ENCODE data around the gene VPS37C. TPM values are rescaled to one million over a fixed set of nuclear protein-coding genes. Genes with fewer than 3 reads are reported as not detected.

The VPS37C gene
- total RNA-seq, 1 experiment from 2014 or later: 19.0 TPM

- H3K4me2 ChIP-seq (ENCODE audit: insufficient read depth, insufficient read length, low read length): no peak overlapping the region
- H3K36me3 Mint-ChIP-seq (ENCODE audit: insufficient read depth in 1 of 3, low read depth in 3 of 3): no peaks in the 10 kb centered on the region
- no peak overlapping the region for H3K27ac Mint-ChIP-seq
- no peak for TF ChIP-seq CTCF (conservative IDR thresholded peaks at IDR 0.05)
- no peak overlapping the region for H2BK12ac ChIP-seq (ENCODE audit: insufficient read length, low read depth, low read length)
- H2BK5ac ChIP-seq (ENCODE audit: insufficient read length, low read length): no peak overlapping the region
- H2AFZ ChIP-seq (ENCODE audit: low read length): no peak overlapping the region
- no peak overlapping the region for H3K14ac ChIP-seq (ENCODE audit: insufficient read depth, low read length)
- H4K8ac ChIP-seq (replicated peaks; ENCODE audit: insufficient read length, low read depth, low read length): no peak overlapping the region
- H2BK20ac ChIP-seq (ENCODE audit: low read depth, low read length, poor library complexity, severe bottlenecking): no peak overlapping the region
- no peak overlapping the region for H3K18ac ChIP-seq (ENCODE audit: insufficient read length, low read depth, low read length)
- no peaks in the 10 kb centered on the region for H3K9me3 ChIP-seq (ENCODE audit: control insufficient read depth, low read depth, low read length)
- no peaks in the 10 kb centered on the region for H3K23me2 ChIP-seq (ENCODE audit: insufficient read length, low read depth, low read length, poor library complexity, severe bottlenecking)
- H3T11ph ChIP-seq (ENCODE audit: low read length): no peak overlapping the region
- H3K27me3 ChIP-seq (ENCODE audit: insufficient read depth, low read length): no peaks in the 10 kb centered on the region
- no peak overlapping the region for H2BK120ac ChIP-seq (ENCODE audit: low read depth, low read length, poor library complexity, severe bottlenecking)
- DNase-seq: no peak
- H4K20me1 ChIP-seq (ENCODE audit: control insufficient read depth, insufficient read depth, insufficient read length): no peaks in the 10 kb centered on the region
- H3K4me1 ChIP-seq (ENCODE audit: insufficient read depth, low read length): no peaks in the 10 kb centered on the region
- H3K4me1 Mint-ChIP-seq: peaks cover 2 to 11% of the 10 kb centered on the region in 2 experiments; a peak in 1 of 4 replicates
- H3K27me3 Mint-ChIP-seq (ENCODE audit: low read depth): peaks cover 1% of the 10 kb centered on the region; the same call in 1 of the 2 replicates
- no peak overlapping the region for H2BK15ac ChIP-seq (ENCODE audit: low read depth, low read length)
- H3K56ac ChIP-seq (ENCODE audit: insufficient read length, low read depth, low read length): no peak overlapping the region
- H3K4ac ChIP-seq (ENCODE audit: low read depth, low read length): no peak overlapping the region
- no peak overlapping the region for H3K27ac ChIP-seq (ENCODE audit: insufficient read length, low read depth, low read length)
- no peaks in the 10 kb centered on the region; a peak in 1 of 5 replicates for H3K9me3 Mint-ChIP-seq
- H2AK5ac ChIP-seq (ENCODE audit: insufficient read length, low read length): no peak overlapping the region
- no peak overlapping the region for H3K23ac ChIP-seq (ENCODE audit: insufficient read length, low read depth, low read length)
- no peaks in the 10 kb centered on the region for H3K79me1 ChIP-seq (ENCODE audit: insufficient read depth, low read depth, low read length, poor library complexity, severe bottlenecking)
- no peak overlapping the region for H4K91ac ChIP-seq (ENCODE audit: insufficient read length, low read depth, low read length)
- no peak overlapping the region for H4K5ac ChIP-seq (ENCODE audit: insufficient read length, low read depth, low read length)
- no peak overlapping the region for H3K4me3 Mint-ChIP-seq
- no CpG with 5 or more reads among the region's 9 CpGs for WGBS (ENCODE audit: extremely low coverage, insufficient read length, low lambda C conversion rate)
- no peak overlapping the region for H3K9ac ChIP-seq (ENCODE audit: extremely low read depth, insufficient read length, low read length)
- H3K79me2 ChIP-seq (ENCODE audit: insufficient read depth, low read length): no peaks in the 10 kb centered on the region
Measured at GRCh38 chr11:61119055-61119454, 42.2 kb downstream of the VPS37C start.
